NT2/D1 (cell line): ENCODE results near the gene BRD4.

Experiments used
- DNase-seq: peaks from one replicate; pipeline ENCODE4 v3.0.0-alpha.2; 2011; ENCODE audit warnings: low read depth, low spot score
- H3K27me3 ChIP-seq: 2 replicates; pipeline ENCODE4 v1.6.0; 2011; ENCODE audit warnings: mild to moderate bottlenecking; ENCODE audit not compliant: insufficient read length, insufficient read depth
- H3K36me3 ChIP-seq: 2 replicates; pipeline ENCODE4 v1.6.1; 2011; ENCODE audit warnings: mild to moderate bottlenecking, low read length, mixed read lengths; ENCODE audit not compliant: insufficient read depth, insufficient read length
- H3K4me1 ChIP-seq: 2 replicates; pipeline ENCODE4 v1.5.1; 2011; ENCODE audit not compliant: insufficient read depth, insufficient read length
- H3K4me3 ChIP-seq: 2 replicates; pipeline ENCODE4 v1.5.1; 2011; ENCODE audit warnings: low read depth; ENCODE audit not compliant: insufficient read length
- H3K9ac ChIP-seq: 2 replicates; pipeline ENCODE4 v1.6.0; 2011; ENCODE audit warnings: low read depth; ENCODE audit not compliant: insufficient read length
- H3K9me3 ChIP-seq: 2 replicates; pipeline ENCODE4 v1.5.1; 2011; ENCODE audit warnings: mild to moderate bottlenecking, low read length; ENCODE audit not compliant: insufficient read depth
- SUZ12 ChIP-seq: IDR thresholded peaks from 2 replicates; pipeline ENCODE4 v1.6.1; 2011; ENCODE audit not compliant: insufficient read length, insufficient read depth; ENCODE audit errors: extremely low read depth
- YY1 ChIP-seq: IDR thresholded peaks from 2 replicates; pipeline ENCODE4 v1.6.1; 2011; ENCODE audit not compliant: insufficient read length, insufficient read depth
- ZNF274 ChIP-seq: IDR thresholded peaks from 2 replicates; pipeline ENCODE4 v1.6.1; 2011; ENCODE audit warnings: mild to moderate bottlenecking, low read depth, low read length

Gene BRD4

GRCh38 chr19:15218501-15218900, 113.8 kb downstream of the BRD4 start:
- Histone ChIP-seq H3K27me3 (no peaks in the 10 kb centered on the region), H3K9me3 (no peaks in the 10 kb centered on the region), H3K4me1 (peaks cover 14% of the 10 kb centered on the region), H3K36me3 (no peaks in the 10 kb centered on the region), H3K4me3 (no peak overlapping the region), H3K9ac (no peak overlapping the region)
- DNase-seq, result no peak
- TF ChIP-seq SUZ12 (no peak), YY1 (no peak), ZNF274 (no peak)

- no peaks in the 10 kb centered on the region for H3K36me3 ChIP-seq
- no peaks in the 10 kb centered on the region for H3K27me3 ChIP-seq
- peaks cover 11% of the 10 kb centered on the region for H3K4me1 ChIP-seq
- H3K9me3 ChIP-seq, result no peaks in the 10 kb centered on the region
- no peak overlapping the region for H3K4me3 ChIP-seq
- DNase-seq, result no peak
- TF ChIP-seq YY1, result no peak
- no peak for TF ChIP-seq SUZ12
- TF ChIP-seq ZNF274, result no peak
- H3K9ac ChIP-seq, result no peak overlapping the region
Observed at GRCh38 chr19:15216363-15216762, 116.0 kb downstream of the BRD4 start.

- peaks cover 14% of the 10 kb centered on the region for H3K4me1 ChIP-seq
- no peaks in the 10 kb centered on the region for H3K9me3 ChIP-seq
- H3K27me3 ChIP-seq, result no peaks in the 10 kb centered on the region
- no peak overlapping the region for H3K4me3 ChIP-seq
- no peaks in the 10 kb centered on the region for H3K36me3 ChIP-seq
- DNase-seq, result no peak
- H3K9ac ChIP-seq, result no peak overlapping the region
- TF ChIP-seq YY1 (no peak), SUZ12 (no peak), ZNF274 (no peak)
Observed at GRCh38 chr19:15213715-15214381, 118.5 kb downstream of the BRD4 start.

GRCh38 chr19:15212711-15213110, 119.6 kb downstream of the BRD4 start:
- H3K4me1 ChIP-seq, result peaks cover 14% of the 10 kb centered on the region
- no peak overlapping the region for H3K9ac ChIP-seq
- no peaks in the 10 kb centered on the region for H3K27me3 ChIP-seq
- DNase-seq, result no peak
- no peaks in the 10 kb centered on the region for H3K36me3 ChIP-seq
- H3K4me3 ChIP-seq, result no peak overlapping the region
- TF ChIP-seq ZNF274, result no peak
- TF ChIP-seq YY1, result no peak
- no peak for TF ChIP-seq SUZ12
- no peaks in the 10 kb centered on the region for H3K9me3 ChIP-seq

- Histone ChIP-seq H3K9ac (peak overlapping the region; percentile 32), H3K9me3 (no peaks in the 10 kb centered on the region), H3K4me1 (peaks cover 15% of the 10 kb centered on the region), H3K27me3 (no peaks in the 10 kb centered on the region), H3K36me3 (no peaks in the 10 kb centered on the region), H3K4me3 (no peak overlapping the region)
- no peak for DNase-seq
- no peak for TF ChIP-seq ZNF274
- TF ChIP-seq YY1, result no peak
- no peak for TF ChIP-seq SUZ12
Observed at GRCh38 chr19:15210323-15210781, 122.0 kb downstream of the BRD4 start.

GRCh38 chr19:15201374-15202023, 130.8 kb downstream of the BRD4 start:
- Histone ChIP-seq H3K27me3 (no peaks in the 10 kb centered on the region), H3K9ac (peak overlapping the region; percentile 68), H3K4me3 (peak overlapping the region; percentile 35), H3K4me1 (peaks cover 11% of the 10 kb centered on the region), H3K36me3 (peaks cover 24% of the 10 kb centered on the region), H3K9me3 (no peaks in the 10 kb centered on the region)
- DNase-seq, result no peak
- no peak for TF ChIP-seq ZNF274

DNA sequence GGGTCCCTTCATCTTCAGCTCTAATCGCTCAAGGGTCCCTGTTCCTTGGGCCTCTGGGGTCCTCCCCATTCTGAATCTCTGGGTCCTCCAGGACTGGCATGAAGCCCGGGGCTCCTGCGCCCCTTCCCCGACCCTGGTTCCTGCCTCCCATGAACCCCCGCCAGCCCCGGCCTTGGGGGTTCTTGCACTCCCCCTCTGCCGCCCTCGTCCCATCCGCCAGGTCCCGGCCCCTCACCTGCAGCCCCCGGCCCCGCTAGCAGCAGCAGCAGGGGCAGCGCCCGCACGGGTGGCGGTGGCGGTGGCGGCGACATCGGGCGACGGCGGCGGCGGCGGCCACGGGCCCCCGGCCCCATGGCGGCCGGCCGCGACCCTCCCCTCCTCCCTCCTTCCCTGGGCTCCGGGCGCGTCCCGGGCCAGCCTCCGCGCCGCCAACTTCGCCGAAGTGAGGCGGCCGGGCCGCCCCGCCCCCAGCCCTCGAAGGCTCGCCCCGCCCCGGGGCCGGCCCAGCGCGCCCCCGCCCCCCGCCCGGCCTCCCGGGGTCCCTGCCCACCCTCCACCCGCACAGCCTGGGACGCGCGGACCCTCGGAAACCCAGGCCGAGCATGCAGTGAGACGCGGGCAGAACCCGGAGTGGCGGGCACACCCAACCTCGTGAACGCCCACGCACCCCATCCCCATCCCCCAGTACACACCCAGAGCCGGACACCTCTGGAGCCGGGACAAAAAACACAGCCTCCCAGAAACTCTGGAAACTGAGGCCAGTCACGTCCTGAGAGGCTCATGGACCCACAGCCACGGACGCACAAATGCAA, 131.6 kb downstream of the BRD4 start, which contains the start of gene NOTCH3:
Gene NOTCH3 (minus strand): TSS at position 443 of the 812 bp plus-strand sequence. CDS start 90 bp downstream, at position 353.
- Histone ChIP-seq H3K4me1 (peaks cover 7% of the 10 kb centered on the region), H3K27me3 (no peaks in the 10 kb centered on the region), H3K36me3 (peaks cover 24% of the 10 kb centered on the region), H3K4me3 (peak within 1 kb of the TSS; percentile 84), H3K9me3 (no peaks in the 10 kb centered on the region), H3K9ac (peak within 1 kb of the TSS; percentile 90)
- no peak for DNase-seq
- no peak for TF ChIP-seq YY1
- TF ChIP-seq ZNF274, result no peak
- TF ChIP-seq SUZ12, result no peak
